Activated CD8-positive, alpha-beta memory T cell treated with anti-CD3 and anti-CD28 coated beads, Interleukin-2, amount 50 U/mL, for 1 hour (primary cell): Measurements from ENCODE around the gene CDK3.

ENCODE experiments used
- DNase-seq: peaks from one replicate; pipeline ENCODE4 v3.0.0-alpha.2; 2020; ENCODE audit errors: extremely low read depth

CDK3 gene

DNA sequence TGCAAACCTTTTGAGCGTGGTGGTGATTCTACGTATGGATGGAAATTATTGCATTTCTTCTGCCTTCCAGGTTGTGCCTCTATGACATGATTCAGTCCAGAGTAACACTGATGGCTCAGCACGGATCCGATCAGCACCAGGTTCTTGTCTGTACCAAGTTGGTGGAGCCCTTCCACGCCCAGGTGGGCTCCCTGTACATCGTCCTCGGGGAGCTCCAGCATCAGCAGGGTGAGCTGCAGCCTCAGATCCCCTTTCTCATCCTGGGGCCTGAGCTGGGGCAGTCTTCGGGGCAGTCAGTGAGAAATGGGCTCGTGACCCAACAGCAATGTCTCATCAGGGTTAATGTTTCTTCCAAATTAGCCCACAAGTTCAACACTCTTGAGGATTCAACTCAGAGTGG lies 9.3 kb upstream of the CDK3 start:
- DNase-seq: no peak

DNA sequence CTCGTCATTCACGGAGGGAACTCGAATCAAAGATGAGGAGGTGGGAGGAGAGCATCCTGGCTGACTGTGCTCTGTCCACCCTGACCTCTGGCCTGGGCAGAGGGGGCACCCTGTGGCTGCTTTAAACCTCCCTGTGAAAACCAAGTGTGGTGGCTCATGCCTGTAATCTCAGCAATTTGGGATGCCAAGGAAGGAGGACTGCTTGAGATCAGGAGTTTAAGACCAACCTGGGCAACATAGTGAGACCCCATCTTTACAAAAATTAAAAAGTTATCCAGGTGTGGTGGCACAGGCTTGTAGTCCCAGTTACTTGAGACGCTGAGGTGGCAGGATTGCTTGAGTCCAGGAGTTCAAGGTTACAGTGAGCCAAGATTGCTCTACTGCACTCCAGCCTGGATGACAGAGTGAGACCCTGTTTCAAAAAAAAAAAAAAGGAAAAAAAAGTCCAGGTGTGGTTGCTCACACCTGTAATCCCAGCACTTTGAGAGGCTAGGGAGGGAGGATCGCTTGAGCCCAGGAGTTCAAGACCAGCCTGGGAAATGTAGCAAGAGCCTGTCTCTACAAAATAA lies 5.8 kb upstream of the CDK3 start:
- DNase-seq: no peak

DNA sequence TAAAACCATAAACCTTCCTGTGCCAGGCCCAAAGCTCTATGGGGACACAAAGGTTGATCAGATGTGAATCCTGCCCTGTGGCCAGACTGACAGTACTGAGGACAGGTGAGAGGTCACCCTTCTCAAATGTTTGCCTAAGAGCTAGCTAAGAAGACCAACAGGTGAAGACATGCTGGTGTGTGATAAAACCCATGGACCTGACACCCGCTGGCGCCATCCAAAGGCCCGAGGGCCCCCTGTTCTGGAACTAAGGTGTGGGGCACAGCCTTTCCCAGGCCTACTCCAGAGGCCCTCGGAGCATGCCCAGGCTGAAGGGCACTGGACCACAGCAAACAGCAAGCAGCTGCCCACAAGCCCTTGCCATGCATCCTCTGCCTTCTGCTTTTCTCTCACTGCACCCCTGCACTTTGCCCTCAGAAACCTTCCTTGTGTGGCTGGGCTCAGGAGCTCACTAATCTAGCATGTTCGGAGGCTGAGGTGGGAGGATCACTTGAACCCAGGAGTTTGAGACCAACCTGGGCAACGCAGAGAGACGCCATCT lies 5.2 kb upstream of the CDK3 start:
- DNase-seq: no peak

DNA sequence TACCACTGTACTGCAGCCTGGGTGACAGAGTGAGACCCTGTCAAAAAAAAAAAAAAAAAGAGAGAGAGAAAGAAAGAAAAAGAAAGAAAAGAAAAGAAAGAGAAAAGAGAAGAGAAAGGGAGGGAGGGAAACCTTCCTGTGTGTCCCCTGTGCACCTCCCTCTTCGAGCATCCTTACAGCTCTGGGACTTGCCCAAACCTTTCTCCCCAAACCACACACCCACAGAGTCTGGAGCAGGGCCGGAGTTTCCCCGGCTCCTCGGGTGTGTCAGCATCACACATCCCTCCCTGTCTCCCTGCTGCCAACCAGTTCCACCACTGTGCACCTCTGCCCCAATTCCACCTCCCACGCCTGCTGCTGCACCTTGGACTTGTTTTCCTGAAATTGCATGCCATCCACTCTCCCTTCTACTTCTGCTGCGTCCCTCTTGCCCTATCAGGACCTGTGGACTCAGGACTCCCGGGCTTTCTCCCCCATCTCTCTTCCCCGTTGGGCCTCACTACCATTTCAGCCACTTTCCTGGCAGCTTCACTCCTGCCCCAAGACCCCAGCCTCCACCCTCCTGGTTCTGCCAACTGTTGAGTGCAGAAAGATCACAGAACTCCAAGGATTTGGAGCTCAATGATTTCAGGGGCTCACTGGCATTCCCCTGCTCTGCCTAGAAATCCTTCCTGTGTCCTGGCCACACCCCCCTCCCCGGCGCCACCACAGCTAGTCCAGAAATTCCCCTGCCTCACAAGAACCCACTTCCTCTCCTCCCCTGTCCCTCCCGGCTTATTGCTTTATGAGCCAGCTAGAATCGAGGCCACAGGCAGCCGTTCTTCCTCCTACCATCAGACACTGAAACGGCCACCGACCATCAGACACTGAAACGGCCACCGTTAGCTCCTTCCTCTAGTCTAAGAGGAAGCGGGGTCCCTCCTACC lies 3.7 kb upstream of the CDK3 start:
- no peak for DNase-seq

DNA sequence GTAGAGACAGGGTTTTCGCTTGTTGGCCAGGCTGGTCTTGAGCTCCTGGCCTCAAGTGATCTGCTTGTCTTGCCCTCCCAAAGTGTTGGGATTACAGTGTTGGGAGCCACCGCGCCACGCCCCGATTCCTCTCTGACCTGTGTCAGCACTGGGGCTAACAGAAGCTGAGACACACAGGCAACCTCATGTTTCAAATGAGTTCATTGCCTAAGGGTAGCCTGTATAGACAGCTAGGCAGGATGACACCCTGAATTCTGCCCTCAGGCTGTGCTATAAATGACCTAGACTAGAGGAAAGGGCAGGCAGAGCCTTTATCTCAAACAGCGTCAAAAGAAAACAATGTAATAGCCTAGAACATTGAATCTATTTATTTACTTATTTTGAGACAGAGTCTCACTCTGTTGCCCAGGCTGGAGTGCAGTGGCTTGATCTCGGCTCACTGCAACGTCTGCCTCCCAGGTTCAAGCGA lies 2.3 kb upstream of the CDK3 start:
- DNase-seq: no peak

DNA sequence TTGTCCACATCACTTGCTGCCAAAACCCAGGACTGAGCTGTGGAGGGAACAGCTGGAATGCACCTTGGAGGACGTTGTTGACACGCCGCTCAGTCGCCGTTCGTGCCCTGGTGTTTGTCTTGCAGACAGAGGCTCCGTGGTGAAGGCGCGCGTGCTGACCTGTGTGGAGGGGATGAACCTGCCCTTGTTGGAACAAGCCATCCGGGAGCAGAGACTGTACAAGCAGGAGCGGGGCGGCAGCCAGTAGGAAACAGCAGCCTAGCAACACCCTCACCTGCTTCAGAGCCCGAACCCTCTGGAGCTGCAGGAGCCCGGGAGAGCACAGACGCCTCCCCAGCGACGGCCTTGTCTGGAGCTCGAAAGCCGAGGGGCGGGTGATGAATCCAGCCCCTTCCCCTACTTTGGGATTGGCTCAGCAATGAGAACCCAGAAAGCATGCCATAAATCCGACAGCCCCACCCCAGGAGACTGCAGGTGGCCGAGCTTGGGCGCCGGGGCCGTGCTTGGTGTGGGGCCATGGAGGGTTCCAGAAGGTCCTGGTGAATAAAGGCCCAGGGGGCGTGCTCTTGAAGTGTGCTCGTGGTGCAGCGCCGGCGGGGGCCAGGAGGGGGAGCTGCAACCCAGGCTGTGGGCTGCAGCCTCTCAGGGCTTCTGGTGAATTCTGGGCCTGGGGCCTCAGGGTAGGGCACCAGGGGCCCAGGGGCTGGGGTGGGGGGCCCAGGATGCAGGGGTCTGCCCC lies 470 bp upstream of the CDK3 start:
- no peak for DNase-seq

DNA sequence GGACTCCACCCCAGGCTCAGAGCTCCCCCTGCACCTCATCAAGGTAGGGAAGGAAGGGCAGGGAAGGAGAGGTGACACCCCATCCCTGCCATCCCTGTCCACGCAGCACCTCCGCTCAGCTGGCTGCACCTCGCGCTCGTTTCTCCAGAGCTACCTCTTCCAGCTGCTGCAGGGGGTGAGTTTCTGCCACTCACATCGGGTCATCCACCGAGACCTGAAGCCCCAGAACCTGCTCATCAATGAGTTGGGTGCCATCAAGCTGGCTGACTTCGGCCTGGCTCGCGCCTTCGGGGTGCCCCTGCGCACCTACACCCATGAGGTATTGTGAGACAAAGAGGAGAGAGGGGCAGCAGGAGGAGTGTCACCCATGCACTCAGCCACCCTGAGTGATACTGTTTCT lies 1.4 kb downstream of the CDK3 start:
- no peak for DNase-seq

DNA sequence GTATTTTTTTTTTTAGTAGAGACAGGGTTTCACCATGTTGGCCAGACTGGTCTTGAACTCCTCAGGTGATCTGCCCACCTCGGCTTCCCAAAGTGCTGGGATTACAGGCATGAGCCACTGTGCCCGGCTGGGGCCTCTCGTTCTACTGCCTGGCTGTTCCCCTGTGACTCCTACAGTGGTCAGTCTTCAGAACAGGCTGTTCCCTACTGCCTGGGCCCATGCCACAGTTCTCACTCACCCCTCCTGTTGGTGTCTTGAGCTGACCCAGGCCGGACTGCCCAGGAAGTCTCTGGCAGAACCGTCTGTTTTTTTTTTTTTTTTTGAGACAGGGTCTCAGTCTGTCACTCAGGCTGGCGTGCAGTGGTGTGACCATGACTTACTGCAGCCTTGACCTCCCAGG lies 3.3 kb downstream of the CDK3 start:
- DNase-seq: no peak

DNA sequence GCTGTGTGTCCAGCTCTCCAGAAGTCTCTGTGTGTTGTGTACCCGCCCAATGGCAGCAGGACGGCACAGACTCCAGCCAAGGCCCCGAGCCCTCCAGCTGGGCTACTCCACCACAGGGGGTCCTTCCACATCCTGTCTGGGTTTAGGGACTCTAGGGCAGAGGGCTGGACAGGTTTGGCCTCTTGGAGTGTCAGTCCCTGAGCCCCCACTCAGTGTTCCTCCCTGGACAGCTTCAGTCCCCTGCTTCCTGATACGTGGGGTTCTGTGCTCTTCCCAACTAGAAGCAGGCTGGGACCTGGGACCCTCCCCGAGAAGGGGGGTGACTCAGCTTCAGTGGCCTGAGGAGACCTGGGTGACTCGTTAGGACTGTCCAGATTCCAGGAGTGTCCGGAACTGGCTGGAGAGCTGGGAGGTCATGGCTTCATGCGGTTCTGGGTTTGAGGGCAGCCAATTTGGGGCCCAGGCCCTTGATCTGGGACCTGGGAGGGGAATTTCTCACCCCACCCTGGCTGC lies 4.2 kb downstream of the CDK3 start:
- no peak for DNase-seq

DNA sequence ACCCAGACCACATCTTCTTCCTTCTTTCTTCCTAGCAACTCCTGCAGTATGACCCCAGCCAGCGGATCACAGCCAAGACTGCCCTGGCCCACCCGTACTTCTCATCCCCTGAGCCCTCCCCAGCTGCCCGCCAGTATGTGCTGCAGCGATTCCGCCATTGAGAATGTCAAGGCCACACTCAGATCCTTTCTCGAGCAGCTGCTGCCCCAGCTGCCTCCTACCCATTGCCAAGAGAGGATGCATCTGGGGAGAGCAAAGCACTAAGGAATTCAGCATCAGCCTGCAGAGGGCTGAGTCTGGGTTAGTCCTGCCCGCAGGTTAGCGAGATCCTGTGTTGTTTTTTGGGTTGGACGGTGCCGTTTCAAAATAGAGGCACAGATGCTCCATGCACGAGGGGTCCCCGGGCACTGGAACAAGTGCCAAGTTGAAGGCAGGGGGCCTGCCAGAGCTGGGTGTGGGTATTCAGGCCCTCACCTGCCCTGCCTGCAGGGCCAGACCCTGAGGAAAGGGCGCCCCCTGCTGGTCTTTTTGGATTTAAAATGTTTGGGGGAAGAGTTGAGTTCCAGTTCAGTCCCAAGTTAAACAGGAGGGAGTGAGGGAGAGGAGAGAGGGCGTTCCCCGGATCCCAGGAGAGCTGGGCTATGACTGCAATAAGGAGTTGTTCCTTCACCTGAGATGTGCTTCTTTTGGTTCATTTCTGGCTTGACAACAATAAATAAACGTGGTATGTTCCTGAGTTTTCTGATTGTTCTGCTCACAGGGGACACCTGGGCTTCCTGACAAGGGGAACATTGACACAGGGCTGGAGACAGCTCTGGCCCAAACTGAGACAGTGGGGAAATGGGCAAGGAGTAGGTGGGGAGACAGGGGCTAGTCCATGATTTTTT lies 4.9 kb downstream of the CDK3 start:
- peak; percentile 49 for DNase-seq

DNA sequence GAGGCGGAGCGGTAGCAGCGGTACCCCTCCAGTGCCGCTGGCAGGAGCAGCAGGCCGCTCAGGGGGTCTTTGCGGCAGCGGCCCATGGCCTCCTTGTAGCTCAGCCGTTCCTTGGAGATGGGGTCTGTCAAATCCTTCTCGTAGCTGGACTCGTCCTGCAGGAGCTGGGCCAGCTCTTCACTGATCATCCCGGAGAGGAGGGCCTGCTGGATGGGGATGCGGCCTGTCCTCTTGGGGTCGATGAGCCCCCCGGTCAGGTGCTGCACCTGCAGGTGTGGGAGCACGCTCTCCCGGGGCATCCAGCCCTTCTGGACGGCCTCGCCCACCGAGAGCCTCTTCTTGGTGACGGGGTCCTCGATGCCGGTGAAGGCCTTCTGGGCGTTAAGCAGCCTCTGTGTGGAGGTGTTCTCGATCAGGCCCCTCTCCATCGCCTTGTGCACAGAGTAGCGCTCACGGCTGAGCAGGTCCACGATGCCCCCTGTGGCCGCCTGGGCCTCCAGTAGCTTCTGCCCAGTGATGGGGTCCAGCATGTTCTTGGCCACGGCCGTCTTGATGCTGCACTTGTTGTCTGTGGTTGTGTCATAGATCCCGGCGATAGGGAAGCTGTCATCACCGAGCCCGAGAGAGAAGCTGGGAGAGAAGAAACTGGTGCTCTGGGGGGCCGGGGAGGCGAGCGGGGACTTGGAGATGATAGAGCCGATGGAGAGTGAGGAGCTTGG lies 6.6 kb downstream of the CDK3 start:
- no peak for DNase-seq

DNA sequence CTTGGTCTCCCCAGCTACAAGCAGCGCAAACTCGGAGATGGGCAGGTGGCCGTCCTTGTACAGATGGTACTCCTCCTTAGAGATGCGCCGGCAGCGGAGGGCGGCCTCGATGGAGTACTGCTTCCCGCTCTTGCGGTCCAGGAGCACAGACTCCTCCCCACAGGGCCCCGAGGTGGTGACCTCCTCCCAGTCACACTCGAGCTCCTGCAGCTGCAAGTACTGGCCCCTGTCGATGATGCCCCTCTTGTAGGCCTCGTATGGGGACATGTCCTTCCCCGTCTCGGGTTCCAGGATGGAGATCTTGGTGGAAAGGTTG lies 7.2 kb downstream of the CDK3 start:
- no peak for DNase-seq

DNA sequence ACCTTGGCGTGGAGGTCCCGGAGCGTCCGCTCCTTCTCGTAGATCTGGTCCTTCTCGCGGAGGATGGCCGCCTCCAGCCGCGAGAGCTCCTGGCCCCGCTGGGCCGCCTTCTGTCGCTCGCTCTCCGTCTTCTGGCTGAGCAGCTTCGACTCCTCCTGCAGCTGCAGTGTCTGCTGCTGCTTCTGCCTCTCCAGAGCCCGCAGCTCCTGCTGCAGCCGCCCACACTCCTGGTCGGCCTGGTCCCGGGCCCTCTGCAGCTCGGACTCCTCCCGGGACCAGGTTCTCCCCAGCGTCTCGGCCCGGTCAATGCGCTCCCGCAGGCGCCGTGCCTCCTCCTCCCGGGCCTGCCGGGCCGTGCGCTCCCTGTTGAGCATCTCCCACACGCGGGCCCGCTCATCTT lies 7.6 kb downstream of the CDK3 start:
- DNase-seq: no peak

DNA sequence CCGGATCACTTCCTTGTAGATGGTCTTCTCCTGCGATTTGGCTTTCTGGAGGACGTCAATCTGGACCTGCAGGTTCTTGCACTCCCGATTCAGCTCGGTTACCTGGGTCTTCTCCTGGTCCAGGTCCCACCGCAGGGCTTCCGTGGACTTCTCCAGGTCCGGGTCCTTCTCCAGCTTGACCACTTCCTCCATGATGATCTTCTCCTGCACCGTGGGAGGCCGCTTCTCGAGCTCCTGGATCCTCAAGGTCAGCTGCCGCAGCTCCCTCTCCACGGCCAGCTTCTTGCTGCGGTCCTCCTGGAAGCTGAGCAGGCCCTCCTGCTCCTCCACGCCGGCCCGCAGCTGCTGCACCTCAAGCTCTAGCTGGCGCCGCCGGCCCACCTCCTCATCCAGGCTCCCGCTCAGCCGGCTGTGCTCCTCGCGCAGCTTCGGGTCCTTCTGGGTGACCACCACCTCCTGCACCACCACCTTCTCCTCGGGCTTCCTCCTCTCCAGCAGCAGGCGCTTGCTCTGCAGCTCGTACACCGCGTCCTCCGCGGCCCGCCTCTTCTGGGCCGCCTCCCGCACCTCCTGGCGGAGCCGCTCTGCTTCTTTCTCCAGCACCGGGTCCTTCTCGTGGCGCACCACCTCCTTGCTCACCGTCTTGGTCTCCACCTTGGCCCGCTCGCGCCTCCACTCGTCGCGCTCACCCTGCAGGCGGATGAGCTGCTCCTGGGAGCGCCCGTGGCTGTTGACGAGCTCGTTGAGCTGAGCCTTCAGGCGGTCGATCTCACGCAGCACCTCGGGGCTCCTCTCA lies 8.2 kb downstream of the CDK3 start:
- DNase-seq: no peak

DNA sequence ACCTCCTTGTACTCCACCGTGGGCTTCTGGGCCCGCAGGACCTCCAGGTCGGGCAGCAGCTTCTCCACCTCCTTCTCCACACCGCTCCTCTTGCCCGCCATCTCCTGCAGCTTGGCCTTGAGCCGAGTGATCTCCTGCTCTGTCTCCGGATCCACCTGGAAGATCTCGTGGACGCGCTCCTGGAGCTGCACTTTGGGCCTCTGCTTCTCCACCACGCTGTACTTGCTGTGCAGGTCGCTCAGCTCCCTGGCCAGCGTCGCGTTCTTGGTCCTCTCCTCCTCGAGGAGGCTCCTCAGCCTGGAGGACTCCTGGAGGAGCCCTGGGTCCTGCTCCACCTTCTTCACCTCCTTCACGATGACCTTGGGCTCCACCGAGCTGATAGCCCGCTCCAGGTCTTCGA lies 8.8 kb downstream of the CDK3 start:
- DNase-seq: no peak

DNA sequence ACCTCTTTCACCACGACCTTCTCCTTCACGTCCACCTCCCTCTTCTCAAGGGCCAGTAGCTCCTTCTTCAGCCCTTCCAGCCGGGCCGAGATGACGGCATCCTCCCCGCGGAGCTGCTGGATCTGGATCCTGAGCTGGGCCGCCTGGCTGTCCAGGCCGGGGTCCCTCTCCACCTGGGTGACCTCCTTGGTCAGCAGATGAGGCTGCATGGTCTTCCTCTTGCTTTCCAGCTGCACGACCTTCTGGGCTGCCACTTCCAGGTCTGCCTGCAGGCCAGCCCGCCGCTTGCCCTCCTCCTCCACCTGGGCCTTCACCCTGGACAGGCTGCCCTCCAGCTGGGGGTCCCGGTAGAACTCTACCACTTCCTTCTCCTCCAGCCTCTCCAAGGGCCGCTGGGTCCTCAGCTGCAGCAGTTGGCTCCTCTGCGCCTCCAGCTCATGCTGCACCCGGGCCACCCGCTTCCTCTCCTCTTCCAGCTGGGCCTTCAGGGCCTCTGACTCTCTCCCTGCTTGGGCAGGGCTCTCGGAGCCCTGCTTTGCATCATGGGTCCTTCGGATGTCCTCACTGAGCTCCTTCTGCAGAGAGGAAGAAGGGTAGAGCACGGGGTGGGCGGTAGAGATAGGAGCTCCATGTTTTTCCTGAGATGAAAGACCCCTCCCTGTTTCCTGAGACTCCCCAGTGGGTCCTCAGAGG lies 9.5 kb downstream of the CDK3 start:
- DNase-seq: no peak

DNA sequence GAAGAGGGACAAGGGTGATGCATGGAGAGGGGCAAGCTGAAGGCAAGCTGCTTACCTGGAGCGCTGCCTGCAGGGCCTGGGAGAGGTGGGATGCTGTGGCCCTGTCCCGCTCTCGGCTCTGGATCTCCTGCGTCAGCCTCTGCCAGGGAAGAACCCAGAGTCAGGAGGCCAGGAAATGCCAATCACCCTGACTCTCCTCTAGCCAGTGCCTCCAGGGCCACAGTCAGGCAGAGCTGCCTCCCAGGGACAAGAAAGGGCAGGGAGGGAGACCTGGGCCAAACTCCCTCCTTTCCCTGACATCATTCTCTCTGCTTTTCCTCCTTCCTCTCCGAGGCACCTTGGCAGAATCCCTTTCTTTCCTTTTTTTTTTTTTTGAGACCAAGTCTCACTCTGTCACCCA lies 11.3 kb downstream of the CDK3 start:
- DNase-seq: no peak

DNA sequence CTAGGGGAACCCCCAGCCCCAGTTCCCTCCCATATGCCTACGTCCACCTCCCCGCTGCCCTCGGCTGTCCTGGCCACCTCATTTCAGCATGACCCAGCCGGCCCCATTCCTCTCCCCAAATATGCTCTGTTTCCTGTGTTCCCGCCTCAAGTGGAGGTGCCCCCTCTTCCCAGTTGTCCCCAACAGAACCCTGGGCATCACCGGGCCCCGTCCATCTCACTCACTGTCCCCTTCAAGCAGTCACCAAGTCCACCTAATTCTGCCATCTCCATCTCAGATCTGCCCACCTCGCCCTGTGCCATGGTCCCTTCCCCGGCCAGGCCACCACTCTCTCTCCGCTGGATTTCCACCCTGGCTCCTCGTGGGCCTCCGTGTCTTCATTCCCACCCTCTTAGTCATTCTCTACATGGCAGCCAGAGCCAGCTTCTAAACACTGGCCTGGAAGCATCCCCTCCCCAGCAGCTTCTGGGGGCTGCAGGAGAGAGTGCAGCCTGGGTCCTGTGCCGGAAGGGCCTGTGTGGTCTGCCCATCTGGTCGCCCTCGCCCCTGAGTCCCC lies 12.8 kb downstream of the CDK3 start:
- DNase-seq: no peak
